ENCODE measurements around the gene TGM6. TPM values are rescaled to one million over a fixed set of nuclear protein-coding genes. Genes with fewer than 3 reads are reported as not detected.

TGM6 gene
- total and polyA plus RNA-seq, 9 of the 15 experiments (the other 6 are each of a cell fraction or from before 2014, with no cell fraction given) = not detected

GRCh38 chr20:2463616-2464365, 83.1 kb downstream of the TGM6 start:
- POLR2A ChIA-PET = no interaction called here
- intact Hi-C loops (cut with micrococcal nuclease) = no loop called here

GRCh38 chr20:2465100-2465499, 84.4 kb downstream of the TGM6 start:
- no peak overlapping the region for H3K4me3 ChIP-seq
- no peaks in the 10 kb centered on the region for H3K9me3 ChIP-seq (replicated peaks; ENCODE audit: control insufficient read depth, insufficient read depth, low read depth, low read length)
- ChIA-PET CTCF (ENCODE audit: low intra/inter-chr PET ratio) (no interaction called here), POLR2A (interaction anchor here (0.7 to 1.0 kb wide), 2 partner anchors 9 to 20 kb away, joined by 4 read pairs; no protein-coding TSS in a partner anchor)
- H3K36me3 ChIP-seq (ENCODE audit: control insufficient read depth, insufficient read depth, low read length) = peaks cover 96% of the 10 kb centered on the region
- peaks cover 6 to 7% of the 10 kb centered on the region in 2 experiments; a peak in 4 of 5 replicates for H3K4me1 ChIP-seq (replicated peaks in 1 of 2; ENCODE audit: control insufficient read depth in 2 of 2, insufficient read depth in 2 of 2, low read length in 2 of 2)
- H3K9me1 ChIP-seq (ENCODE audit: control insufficient read depth, insufficient read depth, low read length) = peaks cover 10% of the 10 kb centered on the region
- FAIRE-seq (no peak), DNase-seq (ENCODE audit: extremely low read depth in 1 of 4, low spot score in 3 of 4) (no peak), ATAC-seq (no peak)
- intact Hi-C loops (cut with micrococcal nuclease) (loop anchor here (5.0 kb wide), 1 partner anchor 187 kb away; the partner anchor contains the start of gene NOP56), in situ Hi-C loops (cut with MboI) (loop anchor here (10.0 kb wide), 1 partner anchor 180 kb away; no protein-coding TSS in a partner anchor)
- no TSS peak for BruUV-seq (replicated peaks)
- H3K27ac ChIP-seq (ENCODE audit: extremely low read depth, low read depth, low read length) = no peak overlapping the region
- H2AFZ ChIP-seq (ENCODE audit: low read depth, low read length) = no peak overlapping the region
- no peak overlapping the region for H3K9ac ChIP-seq (ENCODE audit: insufficient read depth in 1 of 2, low read depth in 2 of 2, low read length in 2 of 2)
- TF ChIP-seq RBFOX2 (IDR thresholded peaks at IDR 0.05; ENCODE audit: low read depth, low read length) (0 out of 2 replicates have a peak, but pooled peaks have one; percentile 21), SMAD4 (CRISPR knock-in tag; conservative IDR thresholded peaks at IDR 0.05) (no peak)
- H4K20me1 ChIP-seq (replicated peaks; ENCODE audit: control insufficient read depth, insufficient read depth, low read length) = peaks cover 34% of the 10 kb centered on the region
- H3K27me3 ChIP-seq (ENCODE audit: control insufficient read depth in 2 of 2, insufficient read depth in 2 of 2, low read length in 2 of 2) = no peaks in the 10 kb centered on the region
- WGBS (ENCODE audit: insufficient coverage, low coverage, missing lambda C conversion rate) = 100% methylated on average over 2 of the region's 6 CpGs
- H3K4me2 ChIP-seq (ENCODE audit: insufficient read depth, low read length) = no peak overlapping the region
- peaks cover 47% of the 10 kb centered on the region for H3K79me2 ChIP-seq (ENCODE audit: control insufficient read depth, insufficient read depth, low read length)

More at GRCh38 chr20:2463616-2464365, 83.1 kb downstream of the TGM6 start:
- Histone ChIP-seq H4K20me1 (replicated peaks; ENCODE audit: control insufficient read depth, insufficient read depth, low read length) (peaks cover 24% of the 10 kb centered on the region), H3K4me3 (no peak overlapping the region), H3K27ac (ENCODE audit: extremely low read depth, low read depth, low read length) (no peak overlapping the region), H3K9ac (ENCODE audit: insufficient read depth in 1 of 2, low read depth in 2 of 2, low read length in 2 of 2) (no peak overlapping the region), H3K36me3 (ENCODE audit: control insufficient read depth, insufficient read depth, low read length) (peaks cover 91% of the 10 kb centered on the region), H3K79me2 (ENCODE audit: control insufficient read depth, insufficient read depth, low read length) (peaks cover 34% of the 10 kb centered on the region), H3K4me2 (ENCODE audit: insufficient read depth, low read length) (no peak overlapping the region), H3K4me1 (replicated peaks in 1 of 2; ENCODE audit: control insufficient read depth in 2 of 2, insufficient read depth in 2 of 2, low read length in 2 of 2) (peaks cover 5 to 6% of the 10 kb centered on the region in 2 experiments; a peak in 4 of 5 replicates), H3K9me1 (ENCODE audit: control insufficient read depth, insufficient read depth, low read length) (peaks cover 10% of the 10 kb centered on the region), H3K27me3 (ENCODE audit: control insufficient read depth in 2 of 2, insufficient read depth in 2 of 2, low read length in 2 of 2) (no peaks in the 10 kb centered on the region), H3K9me3 (replicated peaks; ENCODE audit: control insufficient read depth, insufficient read depth, low read depth, low read length) (no peaks in the 10 kb centered on the region), H2AFZ (ENCODE audit: low read depth, low read length) (no peak overlapping the region)
- WGBS (ENCODE audit: insufficient coverage, low coverage, missing lambda C conversion rate) = 87% methylated on average over 7 of the region's 9 CpGs
- ATAC-seq = no peak
- no peak for TF ChIP-seq HSF4 (CRISPR knock-in tag; IDR thresholded peaks at IDR 0.05; ENCODE audit: borderline replicate concordance)
- 0 out of 2 replicates have a peak, but pooled peaks have one; percentile 32 for TF ChIP-seq RBFOX2 (IDR thresholded peaks at IDR 0.05; ENCODE audit: low read depth, low read length)
- CTCF ChIA-PET (ENCODE audit: low intra/inter-chr PET ratio) = no interaction called here
- no peak for DNase-seq (ENCODE audit: extremely low read depth in 1 of 4, low spot score in 3 of 4)
- FAIRE-seq = no peak
- BruUV-seq (replicated peaks) = no TSS peak
- in situ Hi-C loops (cut with MboI) = loop anchor here (10.0 kb wide), 1 partner anchor 181 kb away; no protein-coding TSS in a partner anchor

Data from K562 (cell line).